ENCODE results near the gene MYADM. TPM values are rescaled to one million over a fixed set of nuclear protein-coding genes. Genes with fewer than 3 reads are reported as not detected.

Gene MYADM
- total RNA-seq, 1 experiment from 2014 or later = 78.6 TPM

- TF ChIP-seq RORB (CRISPR knock-in tag; IDR thresholded peaks at IDR 0.05) (no peak), CREM (CRISPR knock-in tag; IDR thresholded peaks at IDR 0.05) (no peak), ATF6 (CRISPR knock-in tag; IDR thresholded peaks at IDR 0.05) (no peak), AFF4 (CRISPR knock-in tag; IDR thresholded peaks at IDR 0.05; ENCODE audit: borderline replicate concordance) (no peak), FOXJ3 (CRISPR knock-in tag; IDR thresholded peaks at IDR 0.05; ENCODE audit: borderline replicate concordance) (no peak), ZNF121 (CRISPR knock-in tag; IDR thresholded peaks at IDR 0.05) (no peak), TP53 (CRISPR knock-in tag; IDR thresholded peaks at IDR 0.05) (no peak), ZMAT4 (CRISPR knock-in tag; IDR thresholded peaks at IDR 0.05) (no peak), E2F5 (CRISPR knock-in tag; IDR thresholded peaks at IDR 0.05) (no peak), HMGXB4 (CRISPR knock-in tag; IDR thresholded peaks at IDR 0.05) (no peak)
Observed at GRCh38 chr19:53870485-53870844, 2.8 kb downstream of the MYADM start (continued).

- H3K36me3 Mint-ChIP-seq = peaks cover 37% of the 10 kb centered on the region
- peaks cover 19% of the 10 kb centered on the region for H3K4me1 Mint-ChIP-seq
- no peaks in the 10 kb centered on the region for H3K27me3 Mint-ChIP-seq (ENCODE audit: low read depth)
- POLR2A ChIA-PET = interaction anchor here (1.5 kb wide), 1 partner anchor 12 kb away, joined by 3 read pairs; no protein-coding TSS in a partner anchor
- CTCF ChIA-PET = interaction anchor here (1.1 to 1.8 kb wide), 2 partner anchors 17 to 41 kb away, joined by 3 to 4 read pairs; no protein-coding TSS in a partner anchor
- TF ChIP-seq EMX1 (CRISPR knock-in tag; IDR thresholded peaks at IDR 0.05) (no peak), TEAD1 (CRISPR knock-in tag; IDR thresholded peaks at IDR 0.05) (no peak), KAT7 (CRISPR knock-in tag; IDR thresholded peaks at IDR 0.05; ENCODE audit: borderline replicate concordance) (no peak), ZNF423 (CRISPR knock-in tag; IDR thresholded peaks at IDR 0.05) (no peak), PRRX2 (CRISPR knock-in tag; IDR thresholded peaks at IDR 0.05) (no peak), NR1H2 (CRISPR knock-in tag; IDR thresholded peaks at IDR 0.05) (no peak), TEAD4 (CRISPR knock-in tag; IDR thresholded peaks at IDR 0.05) (no peak), JAZF1 (CRISPR knock-in tag; IDR thresholded peaks at IDR 0.05) (no peak), ZNF232 (CRISPR knock-in tag; IDR thresholded peaks at IDR 0.05) (no peak), AR (CRISPR knock-in tag; IDR thresholded peaks at IDR 0.05) (no peak), JUN (CRISPR knock-in tag; IDR thresholded peaks at IDR 0.05) (no peak), RELA (CRISPR knock-in tag; IDR thresholded peaks at IDR 0.05; ENCODE audit: borderline replicate concordance) (no peak), ZNF219 (CRISPR knock-in tag; IDR thresholded peaks at IDR 0.05; ENCODE audit: borderline replicate concordance) (no peak)
- ATAC-seq = no peak
- H3K9me3 Mint-ChIP-seq = no peaks in the 10 kb centered on the region
- H3K4me3 Mint-ChIP-seq = no peak overlapping the region
- peak overlapping the region; percentile 28; the same call in 1 of the 2 replicates for H3K27ac Mint-ChIP-seq
- DNase-seq (ENCODE audit: low spot score) = no peak
Observed at GRCh38 chr19:53871454-53871853, 3.8 kb downstream of the MYADM start.

Measured in WTC11 (cell line).